GM12864 (cell line): Measurements from ENCODE around the gene FAM131C.
"Not testable (repeated sequence)": the region's sequence is repeated elsewhere in the genome, so short reads cannot be mapped to it uniquely, and the experiment has no call there.

ENCODE experiments used
- DNase-seq: peaks from one replicate; pipeline ENCODE4 v3.0.0-alpha.2; 2011; ENCODE audit warnings: low read depth
- H3K4me3 ChIP-seq: 2 replicates; pipeline ENCODE4 v1.5.1; 2011; ENCODE audit warnings: mild to moderate bottlenecking, low read depth, low read length, control low read depth
- TF ChIP-seq, protein P1 (sequence below): IDR thresholded peaks from 2 replicates; pipeline ENCODE4 v1.5.1; 2011; ENCODE audit warnings: low read depth, mild to moderate bottlenecking, moderate library complexity, low read length, control low read depth, inconsistent platforms; ENCODE audit errors: missing control alignments

The FAM131C gene

DNA sequence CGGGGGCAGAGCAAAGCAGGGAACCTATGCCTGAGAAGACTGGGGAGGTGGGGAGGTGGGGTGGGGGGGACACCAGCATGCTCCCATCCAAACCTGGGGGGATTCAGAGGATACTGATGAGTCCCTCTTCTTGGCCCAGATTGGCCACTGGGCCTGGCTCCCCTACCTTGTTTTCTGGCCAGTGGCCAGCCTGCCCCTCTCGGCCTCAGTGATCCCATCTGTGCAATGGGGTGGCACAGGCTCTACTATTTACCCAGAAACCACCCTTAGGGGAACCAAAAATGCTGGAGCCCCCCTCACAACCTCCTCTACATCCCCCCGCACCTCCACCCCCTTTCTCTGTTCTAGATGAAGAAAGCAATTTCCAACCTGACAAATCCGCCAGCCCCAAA lies 16.9 kb downstream of the FAM131C start:
- H3K4me3 ChIP-seq, DNase-seq: not testable (repeated sequence)

DNA sequence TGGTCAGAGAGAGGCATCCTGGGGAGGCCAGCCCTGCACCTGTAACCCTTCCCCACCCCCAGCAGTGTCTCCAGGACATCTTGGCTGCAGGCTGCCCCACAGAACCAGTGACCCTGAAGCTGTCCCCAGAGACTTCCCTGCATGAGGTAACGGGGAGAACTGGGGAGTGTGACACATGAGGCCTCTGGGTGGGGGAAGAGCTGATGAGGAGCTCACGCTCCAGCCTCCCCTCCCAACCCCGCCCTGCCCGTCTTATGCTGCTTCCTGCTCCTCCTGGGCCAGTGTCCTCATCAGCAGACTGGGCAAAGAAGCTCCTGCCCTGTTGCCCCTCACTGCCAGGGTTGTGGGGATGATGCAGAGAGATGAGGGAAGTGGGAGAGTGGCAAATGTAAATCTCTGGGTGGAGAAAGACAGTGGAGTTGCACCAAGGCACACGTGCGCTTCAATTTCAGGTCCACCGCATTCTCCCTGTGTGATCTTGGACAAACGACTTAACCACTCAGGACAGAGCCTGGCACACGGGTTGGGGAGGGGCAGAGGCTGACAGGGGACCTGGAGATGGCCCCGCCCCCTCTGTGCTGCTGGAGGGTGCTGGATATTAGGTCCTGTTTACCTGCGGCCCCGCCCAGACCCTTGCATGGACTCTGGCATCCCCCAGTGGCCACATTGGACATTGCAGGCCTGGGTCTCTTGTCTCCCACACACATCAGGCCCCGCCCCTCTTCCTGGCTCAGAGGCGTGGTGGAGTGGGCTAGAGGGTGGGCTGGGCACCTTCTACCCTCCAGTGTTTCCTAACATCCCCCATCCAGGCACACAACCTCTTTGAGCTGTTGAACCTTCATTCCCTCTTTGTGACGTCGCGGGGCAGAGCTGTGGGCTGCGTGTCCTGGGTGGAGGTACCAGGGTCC lies 17.6 kb downstream of the FAM131C start:
- no peak overlapping the region for H3K4me3 ChIP-seq
- DNase-seq = peak; percentile 54

DNA sequence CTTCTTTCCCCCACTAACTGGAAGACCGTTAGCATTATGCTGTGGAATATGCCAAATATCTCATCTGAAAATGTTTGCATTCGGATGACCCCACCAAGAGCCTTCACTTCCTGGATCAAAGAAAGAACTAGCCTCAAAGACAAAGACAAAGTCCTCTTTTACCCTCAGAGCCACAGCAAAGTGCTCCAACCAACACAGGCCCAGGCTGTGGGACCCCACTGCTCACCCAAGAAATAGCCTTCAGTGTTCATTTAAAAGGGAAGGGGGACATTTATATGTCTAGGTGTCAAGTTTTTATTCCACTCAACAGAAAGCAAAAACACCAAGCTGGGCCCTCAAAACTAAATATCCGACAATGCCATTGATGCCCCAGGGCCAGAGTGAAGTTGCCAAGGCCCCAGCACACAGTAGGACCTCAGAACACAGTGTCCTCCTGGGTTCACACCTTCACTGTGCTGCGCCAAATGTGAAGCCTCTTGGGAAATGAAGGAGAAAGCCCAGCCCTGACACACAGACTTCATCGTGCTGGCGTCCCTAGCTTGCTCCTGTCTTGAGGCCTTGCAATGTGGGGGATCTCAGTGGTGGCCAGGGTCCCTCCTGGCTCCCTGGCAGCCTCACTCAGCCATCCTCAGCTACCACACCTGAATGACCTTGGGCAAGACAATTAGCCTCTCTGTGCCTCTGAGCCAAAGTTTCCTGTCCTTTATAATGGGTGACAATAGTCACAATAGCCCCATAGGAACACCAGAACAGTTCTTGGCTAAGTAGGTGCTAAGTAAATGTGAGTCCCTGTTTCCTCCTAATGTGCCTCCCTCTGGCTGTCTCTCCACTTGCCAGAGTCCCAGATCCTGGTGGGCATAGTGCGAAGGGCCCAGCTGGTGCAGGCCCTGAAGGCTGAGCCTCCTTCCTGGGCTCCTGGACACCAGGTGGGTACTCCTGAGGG lies 18.6 kb downstream of the FAM131C start:
- H3K4me3 ChIP-seq = no peak overlapping the region
- DNase-seq = no peak
- TF ChIP-seq, protein P1, sequence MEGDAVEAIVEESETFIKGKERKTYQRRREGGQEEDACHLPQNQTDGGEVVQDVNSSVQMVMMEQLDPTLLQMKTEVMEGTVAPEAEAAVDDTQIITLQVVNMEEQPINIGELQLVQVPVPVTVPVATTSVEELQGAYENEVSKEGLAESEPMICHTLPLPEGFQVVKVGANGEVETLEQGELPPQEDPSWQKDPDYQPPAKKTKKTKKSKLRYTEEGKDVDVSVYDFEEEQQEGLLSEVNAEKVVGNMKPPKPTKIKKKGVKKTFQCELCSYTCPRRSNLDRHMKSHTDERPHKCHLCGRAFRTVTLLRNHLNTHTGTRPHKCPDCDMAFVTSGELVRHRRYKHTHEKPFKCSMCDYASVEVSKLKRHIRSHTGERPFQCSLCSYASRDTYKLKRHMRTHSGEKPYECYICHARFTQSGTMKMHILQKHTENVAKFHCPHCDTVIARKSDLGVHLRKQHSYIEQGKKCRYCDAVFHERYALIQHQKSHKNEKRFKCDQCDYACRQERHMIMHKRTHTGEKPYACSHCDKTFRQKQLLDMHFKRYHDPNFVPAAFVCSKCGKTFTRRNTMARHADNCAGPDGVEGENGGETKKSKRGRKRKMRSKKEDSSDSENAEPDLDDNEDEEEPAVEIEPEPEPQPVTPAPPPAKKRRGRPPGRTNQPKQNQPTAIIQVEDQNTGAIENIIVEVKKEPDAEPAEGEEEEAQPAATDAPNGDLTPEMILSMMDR = no peak

More for the DNA sequence above, 17.6 kb downstream of the FAM131C start:
- TF ChIP-seq, protein P1 = peak; percentile 99

DNA sequence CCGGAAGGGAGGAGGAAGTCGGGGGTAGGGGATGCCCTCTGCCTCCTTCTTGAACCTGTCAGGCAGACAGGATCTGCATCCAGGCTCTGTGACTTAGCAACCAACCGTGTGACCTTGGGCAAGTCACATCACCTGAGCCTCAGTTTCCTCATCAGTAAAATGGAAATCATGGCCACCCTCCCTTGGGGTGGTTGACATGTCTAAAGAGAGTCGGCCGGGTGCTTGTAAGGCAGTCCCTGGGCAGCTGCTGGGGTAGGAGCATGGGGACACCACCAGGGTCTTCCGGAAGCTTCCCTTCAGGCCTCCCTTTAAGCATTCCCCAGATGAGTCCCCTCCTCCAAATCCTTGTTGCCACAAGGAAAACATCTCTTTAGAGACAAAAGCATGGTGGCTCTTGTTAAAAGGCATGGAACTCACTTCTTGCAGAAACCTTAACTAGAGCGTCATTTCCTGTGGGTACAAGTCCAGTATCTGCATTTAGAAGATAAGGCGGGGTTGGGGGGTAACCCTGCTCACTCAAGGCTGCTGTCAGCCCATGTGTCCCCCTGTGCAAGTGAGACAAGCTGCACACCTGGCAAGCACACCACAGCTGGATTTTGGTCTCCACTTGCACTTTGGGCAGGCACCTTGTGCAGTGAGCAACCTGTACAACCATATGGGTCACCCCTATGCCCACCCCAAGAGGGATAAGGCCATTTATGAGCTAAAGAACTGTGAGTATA lies 19.5 kb downstream of the FAM131C start:
- DNase-seq = no peak
- no peak overlapping the region for H3K4me3 ChIP-seq
- TF ChIP-seq, protein P1 = no peak

DNA sequence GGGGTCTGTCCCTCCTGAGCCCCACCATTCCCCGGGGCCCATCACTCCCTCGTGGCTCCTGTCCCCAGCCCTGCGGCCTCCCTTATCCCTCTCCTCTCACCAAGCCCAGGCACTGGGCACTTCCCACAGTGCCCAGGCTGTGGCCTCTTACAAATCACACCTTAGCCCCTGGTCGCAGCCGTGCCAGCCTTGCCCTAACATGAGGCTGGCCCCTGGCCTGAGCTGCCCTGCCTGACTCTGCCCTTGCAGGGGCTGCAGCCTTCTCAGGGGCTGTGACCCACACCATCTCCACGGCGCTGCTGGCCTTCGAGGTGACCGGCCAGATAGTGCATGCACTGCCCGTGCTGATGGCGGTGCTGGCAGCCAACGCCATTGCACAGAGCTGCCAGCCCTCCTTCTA lies 21.5 kb downstream of the FAM131C start:
- DNase-seq, H3K4me3 ChIP-seq: not testable (repeated sequence)

DNA sequence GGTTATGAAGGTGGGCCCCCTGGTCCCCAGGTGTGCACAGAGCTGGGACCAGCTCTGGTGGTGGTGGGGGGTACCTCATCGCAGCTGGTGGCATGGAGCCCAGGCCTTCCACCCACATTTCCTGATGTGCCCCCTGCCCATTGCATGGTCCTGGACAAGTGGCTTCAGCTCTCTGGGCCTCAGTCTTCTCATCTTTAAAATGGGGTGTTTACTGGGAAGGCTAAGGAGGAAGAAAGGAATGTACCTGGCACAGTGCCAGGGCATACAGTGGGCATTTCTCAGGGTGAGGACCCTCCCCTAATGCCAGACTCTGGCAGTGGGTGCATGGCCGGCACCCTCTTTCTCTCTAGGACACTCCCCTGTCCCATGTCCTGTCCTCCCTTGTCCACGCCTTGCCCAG lies 22.4 kb downstream of the FAM131C start:
- no peak overlapping the region for H3K4me3 ChIP-seq
- TF ChIP-seq, protein P1 = no peak
- no peak for DNase-seq

DNA sequence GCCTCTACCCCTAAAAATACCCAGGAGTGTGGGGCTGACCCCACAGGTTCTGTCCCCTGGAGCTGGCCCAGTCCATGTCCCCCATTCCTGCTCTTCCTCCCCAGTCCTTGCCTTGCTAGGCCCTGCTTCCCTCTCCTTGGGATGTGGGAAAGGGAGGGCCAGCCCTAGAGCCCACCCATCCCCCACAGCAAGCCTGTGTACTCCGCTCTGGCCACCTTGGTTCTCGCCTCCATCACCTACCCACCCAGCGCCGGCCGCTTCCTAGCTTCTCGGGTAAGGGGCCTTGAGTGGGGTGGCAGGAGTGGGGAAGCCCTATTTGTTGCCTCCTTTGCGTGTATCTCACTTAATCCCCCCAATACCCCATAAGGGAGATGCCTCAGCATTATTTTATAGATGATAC lies 23.1 kb downstream of the FAM131C start:
- no peak for DNase-seq
- no peak overlapping the region for H3K4me3 ChIP-seq
- TF ChIP-seq, protein P1 = no peak
